Osteocyte (in vitro differentiated cells): ENCODE data around the gene ZC3H12D. TPM values are rescaled to one million over a fixed set of nuclear protein-coding genes. Genes with fewer than 3 reads are reported as not detected.

Experiments used
- DNase-seq: peaks from one replicate; pipeline ENCODE4 v3.0.0; 2021; ENCODE audit warnings: mixed read lengths; ENCODE audit not compliant: unreplicated experiment; ENCODE audit errors: extremely low spot score
- H3K27ac Mint-ChIP-seq: one replicate; pipeline ENCODE4 v1.8.0; 2021; ENCODE audit warnings: mild to moderate bottlenecking, mixed read lengths; ENCODE audit not compliant: unreplicated experiment
- H3K27me3 Mint-ChIP-seq: one replicate; pipeline ENCODE4 v1.8.0; 2021; ENCODE audit warnings: mixed read lengths; ENCODE audit not compliant: unreplicated experiment
- H3K36me3 Mint-ChIP-seq: one replicate; pipeline ENCODE4 v1.8.0; 2021; ENCODE audit warnings: mixed read lengths; ENCODE audit not compliant: unreplicated experiment
- H3K4me1 Mint-ChIP-seq: one replicate; pipeline ENCODE4 v1.8.0; 2021; ENCODE audit warnings: mixed read lengths; ENCODE audit not compliant: unreplicated experiment
- H3K4me3 Mint-ChIP-seq: one replicate; pipeline ENCODE4 v1.8.0; 2021; ENCODE audit warnings: mild to moderate bottlenecking, moderate library complexity, mixed read lengths; ENCODE audit not compliant: unreplicated experiment
- H3K9me3 Mint-ChIP-seq: one replicate; pipeline ENCODE4 v1.8.0; 2021; ENCODE audit warnings: mixed read lengths; ENCODE audit not compliant: unreplicated experiment
- total RNA-seq: library from RNA; stranded (reverse); gene quantifications from 2 replicates; pipeline ENCODE4 v1.2.1, GENCODE V29; 2021
- TF ChIP-seq, protein P1 (sequence below): fragments of 200-600 bp; sonication (generic); IDR thresholded peaks from 2 replicates; pipeline ENCODE4 v1.5.0; 2021; ENCODE audit warnings: antibody characterized with exemption, mild to moderate bottlenecking, moderate library complexity

The ZC3H12D gene
- total RNA-seq, 1 donor from 2014 or later, result not detected

DNA sequence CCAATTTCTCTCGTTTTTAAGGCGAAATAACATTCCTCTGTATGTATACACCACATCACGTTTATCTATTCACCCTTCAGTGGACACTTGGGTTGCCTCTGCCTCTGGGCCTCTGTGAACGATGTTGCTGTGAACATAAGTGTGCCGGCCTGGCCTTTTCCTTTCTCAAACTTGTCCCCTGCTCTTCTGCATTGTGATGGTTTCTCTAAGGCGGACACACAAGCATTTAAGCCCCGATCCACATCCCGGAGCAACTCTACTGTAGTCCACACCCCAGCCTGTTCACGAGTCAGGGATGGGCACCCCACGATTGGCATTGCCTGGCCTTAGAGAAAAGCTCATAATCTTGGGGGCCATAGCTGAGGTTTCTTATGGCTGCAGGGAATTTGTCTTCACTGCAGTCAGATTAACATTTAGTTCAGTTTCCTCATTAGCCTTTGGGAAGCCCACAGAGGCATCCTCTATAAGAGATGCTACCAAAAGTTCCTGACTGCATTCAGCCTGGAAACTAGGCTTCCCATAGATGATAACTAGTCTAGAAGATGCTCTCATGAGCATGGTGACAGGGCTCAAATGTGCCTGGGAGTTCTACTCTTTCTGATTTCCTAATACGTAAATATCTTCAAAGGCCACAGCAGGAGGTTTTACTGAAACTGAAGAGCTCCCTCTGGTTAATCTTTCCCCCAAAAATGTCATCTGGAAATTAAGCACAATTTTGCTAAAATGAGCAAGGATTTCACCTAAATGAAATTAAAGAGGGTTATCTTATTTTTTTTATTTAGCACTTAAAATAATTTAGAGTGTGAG, 762 bp downstream of the ZC3H12D start:
- DNase-seq, result peak; percentile 67
- no peaks in the 10 kb centered on the region for H3K9me3 Mint-ChIP-seq
- no peak overlapping the region for H3K4me3 Mint-ChIP-seq
- no peaks in the 10 kb centered on the region for H3K27me3 Mint-ChIP-seq
- H3K27ac Mint-ChIP-seq, result peak overlapping the region; percentile 48
- H3K36me3 Mint-ChIP-seq, result no peaks in the 10 kb centered on the region
- TF ChIP-seq, protein P1, sequence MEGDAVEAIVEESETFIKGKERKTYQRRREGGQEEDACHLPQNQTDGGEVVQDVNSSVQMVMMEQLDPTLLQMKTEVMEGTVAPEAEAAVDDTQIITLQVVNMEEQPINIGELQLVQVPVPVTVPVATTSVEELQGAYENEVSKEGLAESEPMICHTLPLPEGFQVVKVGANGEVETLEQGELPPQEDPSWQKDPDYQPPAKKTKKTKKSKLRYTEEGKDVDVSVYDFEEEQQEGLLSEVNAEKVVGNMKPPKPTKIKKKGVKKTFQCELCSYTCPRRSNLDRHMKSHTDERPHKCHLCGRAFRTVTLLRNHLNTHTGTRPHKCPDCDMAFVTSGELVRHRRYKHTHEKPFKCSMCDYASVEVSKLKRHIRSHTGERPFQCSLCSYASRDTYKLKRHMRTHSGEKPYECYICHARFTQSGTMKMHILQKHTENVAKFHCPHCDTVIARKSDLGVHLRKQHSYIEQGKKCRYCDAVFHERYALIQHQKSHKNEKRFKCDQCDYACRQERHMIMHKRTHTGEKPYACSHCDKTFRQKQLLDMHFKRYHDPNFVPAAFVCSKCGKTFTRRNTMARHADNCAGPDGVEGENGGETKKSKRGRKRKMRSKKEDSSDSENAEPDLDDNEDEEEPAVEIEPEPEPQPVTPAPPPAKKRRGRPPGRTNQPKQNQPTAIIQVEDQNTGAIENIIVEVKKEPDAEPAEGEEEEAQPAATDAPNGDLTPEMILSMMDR, result no peak
- peaks cover 42% of the 10 kb centered on the region for H3K4me1 Mint-ChIP-seq

DNA sequence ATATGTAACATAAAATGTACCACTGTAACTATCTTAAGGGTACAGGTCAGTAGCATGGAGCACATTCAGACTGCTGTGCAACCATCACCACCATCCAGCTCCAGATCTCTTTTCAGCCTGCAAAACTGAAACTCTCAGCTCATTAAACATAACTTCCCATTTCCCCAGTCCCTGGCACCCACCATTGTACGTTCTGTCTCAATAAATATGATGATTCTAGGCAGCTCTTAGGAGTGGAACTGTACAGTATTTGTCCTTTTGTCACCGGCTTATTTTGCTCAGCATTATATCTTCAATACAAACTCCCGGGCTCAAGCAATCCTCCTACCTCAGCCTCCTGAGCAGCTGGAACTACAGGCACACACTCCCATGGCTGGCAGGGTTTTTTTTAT, 1.5 kb downstream of the ZC3H12D start:
- H3K9me3 Mint-ChIP-seq, result no peaks in the 10 kb centered on the region

DNA sequence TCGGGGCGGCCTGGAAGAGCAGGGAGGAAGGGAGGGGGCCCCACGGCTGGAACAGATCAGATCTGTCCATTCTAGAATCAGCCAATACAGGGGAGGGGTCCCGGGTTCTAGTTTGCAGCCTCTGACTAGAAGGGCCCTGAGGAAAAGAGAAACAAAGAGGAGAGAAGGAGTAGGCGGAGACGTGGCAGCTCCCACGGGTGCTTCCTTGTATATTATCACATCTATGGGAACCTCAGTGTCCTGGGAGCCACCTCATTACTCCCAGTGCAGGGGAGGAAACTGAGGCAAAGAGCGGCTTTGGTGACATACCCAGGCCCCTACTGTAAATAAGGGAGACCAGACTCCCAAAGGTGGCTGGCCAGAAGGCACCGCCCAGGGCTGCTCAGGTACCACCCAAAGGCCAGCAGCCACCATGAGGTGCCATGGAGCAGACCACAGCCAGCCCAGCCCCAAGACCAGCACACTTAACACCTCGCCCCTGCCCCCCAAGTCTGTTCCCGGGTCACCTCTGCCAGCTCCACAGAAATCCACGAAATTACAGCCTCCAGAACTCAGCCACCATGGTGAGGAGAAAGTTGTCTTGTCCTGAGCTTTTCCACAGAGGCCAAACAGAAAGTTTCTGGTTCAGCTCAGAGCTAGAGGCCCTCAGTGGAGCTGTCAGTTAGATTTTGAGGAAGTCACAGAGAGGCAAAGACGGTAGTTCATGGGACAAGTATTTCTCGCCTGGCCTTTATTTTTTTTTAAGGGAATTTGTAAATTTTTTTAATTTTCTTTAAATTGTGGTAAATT, 2.1 kb downstream of the ZC3H12D start:
- Mint-ChIP-seq H3K9me3 (no peaks in the 10 kb centered on the region), H3K36me3 (no peaks in the 10 kb centered on the region), H3K4me3 (no peak overlapping the region), H3K27me3 (no peaks in the 10 kb centered on the region), H3K27ac (peak overlapping the region; percentile 81), H3K4me1 (peaks cover 42% of the 10 kb centered on the region)
- peak; percentile 68 for DNase-seq
- TF ChIP-seq, protein P1, result no peak

More for the DNA sequence above, 1.5 kb downstream of the ZC3H12D start:
- Mint-ChIP-seq H3K4me3 (no peak overlapping the region), H3K27me3 (no peaks in the 10 kb centered on the region), H3K27ac (no peak overlapping the region), H3K4me1 (peaks cover 42% of the 10 kb centered on the region), H3K36me3 (no peaks in the 10 kb centered on the region)
- no peak for DNase-seq
- TF ChIP-seq, protein P1, result no peak

DNA sequence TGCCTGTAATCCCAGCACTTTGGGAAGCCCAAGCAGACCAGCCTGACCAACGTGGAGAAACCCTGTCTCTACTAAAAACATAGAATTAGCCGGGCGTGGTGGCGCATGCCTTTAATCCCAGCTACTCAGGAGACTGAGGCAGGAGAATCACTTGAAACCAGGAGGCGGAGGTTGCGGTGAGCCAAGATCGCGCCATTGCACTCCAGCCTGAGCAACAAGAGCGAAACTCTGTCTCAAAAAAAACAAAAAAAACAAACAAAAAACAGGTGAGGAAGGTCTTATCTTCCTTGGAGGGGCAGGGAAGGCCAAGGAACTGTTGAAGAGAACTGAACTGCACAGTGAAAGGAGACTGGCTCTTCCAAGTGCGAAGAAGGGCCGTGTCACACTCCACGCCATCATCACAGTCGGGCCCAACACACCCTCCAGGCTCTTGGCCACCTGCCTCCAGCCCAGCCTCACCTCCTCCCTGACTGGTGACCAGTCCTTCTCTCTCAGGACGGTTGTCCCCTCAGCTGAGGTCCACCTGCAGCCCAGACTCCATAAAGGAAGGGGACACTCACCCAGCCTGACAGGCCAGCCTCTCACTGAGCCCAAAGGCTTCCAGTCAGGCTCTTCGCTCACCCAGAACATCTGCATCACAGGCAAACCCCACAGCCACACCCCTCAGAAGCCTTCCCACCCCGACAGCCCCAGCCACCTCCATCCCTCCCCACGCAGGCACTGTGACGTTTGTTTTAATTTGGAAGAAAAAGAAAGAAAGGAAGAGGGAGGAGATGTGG, 4.1 kb downstream of the ZC3H12D start:
- no peak overlapping the region for H3K27ac Mint-ChIP-seq
- H3K27me3 Mint-ChIP-seq, result no peaks in the 10 kb centered on the region
- no peaks in the 10 kb centered on the region for H3K36me3 Mint-ChIP-seq
- no peak for DNase-seq
- H3K9me3 Mint-ChIP-seq, result no peaks in the 10 kb centered on the region
- H3K4me3 Mint-ChIP-seq, result no peak overlapping the region
- peaks cover 43% of the 10 kb centered on the region for H3K4me1 Mint-ChIP-seq
- TF ChIP-seq, protein P1, result no peak
